Activated T-cell treated with anti-CD3 and anti-CD28 coated beads for 1 hour (primary cell): Measurements from ENCODE around the gene ELK1.
"Not testable (repeated sequence)": the region's sequence is repeated elsewhere in the genome, so short reads cannot be mapped to it uniquely, and the experiment has no call there.

Experiments used
- DNase-seq: peaks from one replicate; pipeline ENCODE4 v3.0.0-alpha.2; 2020; ENCODE audit warnings: low read depth

The ELK1 gene, protein sequence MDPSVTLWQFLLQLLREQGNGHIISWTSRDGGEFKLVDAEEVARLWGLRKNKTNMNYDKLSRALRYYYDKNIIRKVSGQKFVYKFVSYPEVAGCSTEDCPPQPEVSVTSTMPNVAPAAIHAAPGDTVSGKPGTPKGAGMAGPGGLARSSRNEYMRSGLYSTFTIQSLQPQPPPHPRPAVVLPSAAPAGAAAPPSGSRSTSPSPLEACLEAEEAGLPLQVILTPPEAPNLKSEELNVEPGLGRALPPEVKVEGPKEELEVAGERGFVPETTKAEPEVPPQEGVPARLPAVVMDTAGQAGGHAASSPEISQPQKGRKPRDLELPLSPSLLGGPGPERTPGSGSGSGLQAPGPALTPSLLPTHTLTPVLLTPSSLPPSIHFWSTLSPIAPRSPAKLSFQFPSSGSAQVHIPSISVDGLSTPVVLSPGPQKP

DNA sequence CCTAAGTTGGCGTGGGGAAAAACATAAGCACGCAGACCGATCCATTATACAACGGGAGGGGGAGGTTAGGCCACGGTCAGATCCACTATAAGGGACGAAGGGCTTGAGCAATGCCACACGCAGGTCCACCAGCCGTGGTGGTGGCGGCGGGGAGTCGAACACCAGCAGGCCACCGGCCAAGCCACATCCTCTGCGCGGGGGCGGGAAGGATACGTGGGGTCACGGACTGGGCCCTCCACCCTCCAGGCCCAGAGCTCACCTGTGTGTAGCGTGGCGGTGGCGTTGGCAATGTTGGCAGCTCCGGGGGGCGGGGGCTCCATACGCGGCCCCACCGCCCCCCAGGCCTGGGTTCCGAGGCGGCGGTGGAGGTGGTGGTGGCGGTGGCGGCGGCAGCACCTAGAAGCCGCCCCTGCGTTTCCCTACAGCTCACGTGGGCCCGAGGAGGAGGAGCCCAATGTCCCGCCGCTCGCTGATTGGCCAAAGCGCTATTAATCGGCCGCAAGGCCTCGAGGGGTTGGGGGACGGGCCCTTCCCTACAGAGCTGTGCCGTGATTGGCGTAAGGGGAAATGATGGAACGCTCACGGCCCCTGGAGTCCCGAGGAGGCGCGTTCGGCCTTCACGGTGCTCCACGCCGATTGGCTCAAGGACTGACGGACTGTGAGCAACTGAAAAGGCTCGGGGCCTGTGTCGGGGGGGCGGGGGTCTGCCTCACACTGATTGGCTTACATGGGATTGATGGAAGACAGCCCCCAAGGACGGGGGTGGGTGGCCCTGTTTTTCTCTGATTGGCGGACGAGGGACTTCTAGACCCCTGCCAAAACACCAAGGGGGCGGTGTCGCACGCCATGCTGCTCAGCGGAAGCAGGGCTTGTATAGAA lies at the start of gene ELK1:
Gene ELK1, minus strand, starts transcription at position 400 of the 879 bp plus-strand sequence. CDS start 9,122 bp downstream, outside the sequence.
- peak; percentile 73 for DNase-seq

DNA sequence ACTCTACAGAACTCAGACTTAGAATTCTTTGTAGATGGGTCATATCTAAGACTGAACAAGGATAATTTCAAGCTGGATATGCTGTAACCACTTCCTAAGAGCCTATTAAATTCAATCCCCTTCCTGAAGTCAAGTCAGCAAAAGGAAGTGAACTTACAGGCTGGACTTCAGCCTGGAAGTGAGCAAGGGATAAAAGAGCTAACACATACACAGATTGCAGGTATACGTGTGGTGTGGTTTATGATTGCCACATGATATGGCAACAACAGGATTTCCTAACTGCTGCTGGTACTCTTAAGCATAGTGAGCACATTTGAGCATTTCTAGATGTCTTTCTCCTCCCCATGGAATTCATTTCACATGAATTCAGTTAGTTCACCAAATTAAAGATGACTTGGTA lies 46.8 kb upstream of the ELK1 start:
- no peak for DNase-seq

DNA sequence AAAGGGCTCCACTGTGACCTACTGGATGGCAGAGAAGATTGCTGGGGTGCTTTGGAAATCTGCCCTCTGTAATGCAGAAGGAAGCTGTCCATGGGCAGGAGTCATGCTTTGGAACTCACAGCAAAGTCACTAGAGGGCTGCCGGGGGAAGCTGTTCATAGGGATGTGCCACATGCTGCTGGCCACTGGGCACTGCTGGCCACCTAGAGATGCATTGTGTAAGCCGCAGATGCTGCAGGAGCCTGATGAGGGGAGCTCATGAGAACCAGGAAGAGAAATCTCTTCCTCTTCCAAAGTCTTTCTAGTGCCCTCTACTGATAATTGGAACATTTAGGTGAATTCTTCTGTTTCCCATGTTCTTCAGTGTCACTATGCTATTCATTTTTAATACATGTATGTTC lies 39.8 kb upstream of the ELK1 start:
- DNase-seq, result no peak

DNA sequence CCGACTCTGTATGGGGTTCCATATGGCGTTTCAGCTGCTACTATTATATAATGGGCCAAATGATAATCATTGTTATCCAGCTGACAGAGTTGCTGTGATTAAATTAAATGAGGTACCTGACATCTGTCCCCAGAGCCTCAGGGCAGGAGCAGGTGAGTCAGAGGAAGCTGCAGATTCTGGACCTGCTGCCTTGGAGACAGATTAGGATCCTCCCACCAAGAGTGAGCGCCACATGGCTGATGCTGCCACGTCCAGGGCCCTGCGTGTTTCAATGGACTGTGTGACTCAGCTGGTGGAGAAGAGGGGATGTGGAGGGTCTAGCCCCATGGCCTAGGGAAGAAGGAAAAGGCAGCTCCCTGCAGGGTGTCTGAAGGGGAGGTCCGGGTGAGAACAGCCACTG lies 36.9 kb upstream of the ELK1 start:
- no peak for DNase-seq

DNA sequence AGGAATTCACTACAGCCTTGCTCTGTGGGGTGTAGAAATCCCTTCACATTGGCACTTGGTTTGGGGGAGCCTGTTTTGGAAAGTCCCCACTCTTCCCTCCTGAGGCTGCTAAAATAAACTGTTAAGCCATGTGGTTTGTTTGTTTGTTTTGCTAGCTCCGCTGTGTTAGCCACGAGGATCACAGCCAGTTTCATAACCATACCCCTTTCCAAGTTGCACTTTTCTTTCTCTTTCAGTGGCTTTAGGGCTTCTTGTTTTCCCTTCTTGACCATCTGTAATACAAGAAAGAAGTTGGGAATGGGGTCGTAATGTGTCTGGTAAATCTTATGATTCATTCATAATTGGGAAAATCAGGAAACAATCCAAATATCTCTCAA lies 33.5 kb upstream of the ELK1 start:
- no peak for DNase-seq

DNA sequence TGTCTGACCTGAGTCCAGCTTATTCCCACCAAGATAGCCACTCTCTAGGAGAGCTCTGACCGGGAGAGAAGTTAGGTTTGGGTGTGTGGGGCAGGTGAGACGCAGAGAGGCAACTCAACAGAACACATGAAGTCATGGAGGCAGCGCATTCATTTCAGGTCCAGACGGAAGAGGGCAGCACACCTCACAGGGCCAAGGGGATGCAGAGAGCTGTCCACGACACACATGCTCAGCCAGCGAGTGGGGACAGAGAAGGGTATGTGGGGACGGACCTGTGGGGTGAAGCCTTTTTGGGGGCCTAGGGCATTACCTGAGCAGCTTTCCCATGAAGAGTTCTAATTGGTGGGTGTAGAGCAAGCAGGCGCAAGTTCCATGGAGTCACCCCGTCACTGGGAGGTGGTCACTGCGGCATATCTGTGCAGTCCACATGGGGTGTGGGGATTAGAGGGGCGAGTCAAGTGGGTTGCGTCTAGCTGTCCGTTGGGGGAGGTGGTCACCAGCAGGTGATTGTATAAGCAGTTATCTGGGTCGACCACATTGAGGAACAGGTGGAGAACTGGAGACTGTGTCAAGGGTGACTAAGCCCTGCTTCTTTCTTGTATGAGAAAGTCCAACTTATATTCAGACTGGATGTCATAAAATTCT lies 32.9 kb upstream of the ELK1 start:
- no peak for DNase-seq

DNA sequence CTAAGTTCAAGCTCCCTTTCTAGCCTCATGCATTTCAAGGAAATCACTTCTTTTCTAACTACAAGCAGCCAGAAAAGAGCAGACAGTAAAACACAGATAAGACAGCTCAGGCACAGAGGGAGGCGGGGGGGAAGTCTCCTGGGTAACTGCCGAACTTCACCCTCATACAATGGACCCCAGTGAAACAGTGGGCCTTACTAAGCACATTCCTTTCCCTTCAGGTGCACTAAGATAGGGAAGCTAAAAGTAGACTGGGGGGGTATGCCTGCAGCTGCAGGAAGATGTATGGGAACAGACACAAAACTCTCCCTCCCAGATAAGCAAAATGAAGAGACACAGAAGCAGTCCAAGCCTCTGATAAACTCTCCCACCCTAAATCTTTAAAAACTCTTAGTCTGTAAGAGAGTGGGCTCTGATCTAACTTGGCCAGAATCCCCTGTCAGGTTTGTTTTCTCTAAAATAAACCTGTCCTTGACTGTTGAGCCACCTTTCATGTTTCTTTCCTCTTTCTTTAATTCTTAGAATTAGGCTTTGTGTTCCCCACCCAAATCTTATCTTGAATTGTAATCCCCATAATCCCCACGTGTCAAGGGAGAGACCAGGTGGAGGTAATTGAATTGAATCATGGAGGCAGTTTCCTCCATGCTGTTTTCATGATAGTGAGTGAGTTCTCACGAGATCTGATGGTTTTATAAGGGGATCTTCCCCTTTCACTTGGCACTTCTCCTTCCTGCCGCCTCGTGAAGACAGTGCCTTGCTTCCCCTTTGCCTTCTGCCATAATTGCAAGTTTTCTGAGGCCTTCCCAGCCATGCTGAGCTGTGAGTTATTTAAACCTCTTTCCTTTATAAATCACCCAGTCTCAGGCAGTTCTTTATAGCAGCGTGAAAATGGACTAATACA lies 25.8 kb upstream of the ELK1 start:
- not testable (repeated sequence) for DNase-seq

DNA sequence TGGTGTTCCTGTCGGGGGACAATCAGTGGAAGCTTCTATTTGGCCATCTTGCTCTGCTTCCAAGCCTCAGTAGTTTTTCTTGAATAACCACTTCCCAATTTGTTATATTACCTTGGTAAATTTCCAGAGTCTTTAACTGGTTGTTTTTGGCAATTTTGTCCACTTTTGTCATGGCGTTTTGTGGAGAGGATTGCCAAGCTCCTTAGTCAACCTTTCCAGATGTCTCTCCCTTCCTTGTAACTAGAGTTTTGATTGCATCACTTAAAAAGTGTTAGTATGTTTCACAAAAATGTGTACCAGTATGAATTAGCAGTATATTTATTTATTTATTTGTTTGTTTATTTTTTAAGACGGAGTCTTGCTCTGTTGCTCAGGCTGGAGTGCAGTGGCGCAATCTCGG lies 24.4 kb upstream of the ELK1 start:
- DNase-seq, result no peak

DNA sequence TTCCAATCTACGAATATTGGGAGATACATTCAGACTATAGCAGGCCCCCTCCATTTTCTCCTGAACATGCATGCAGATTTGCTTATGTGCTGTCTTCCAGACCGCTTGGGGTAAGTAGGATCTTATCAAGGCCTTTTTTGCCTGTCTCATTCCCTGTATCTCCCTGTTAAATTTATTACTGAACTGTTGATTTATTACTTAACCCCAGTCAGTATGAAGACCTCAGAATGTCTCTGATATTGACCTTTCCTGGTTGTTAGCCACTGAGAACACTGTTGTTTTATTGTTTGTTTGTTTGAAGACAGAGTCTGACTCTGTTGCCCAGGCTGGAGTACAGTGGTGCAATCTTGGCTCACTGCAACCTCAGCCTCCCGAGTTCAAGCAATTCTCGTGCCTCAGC lies 15.4 kb upstream of the ELK1 start:
- DNase-seq, result not testable (repeated sequence)

DNA sequence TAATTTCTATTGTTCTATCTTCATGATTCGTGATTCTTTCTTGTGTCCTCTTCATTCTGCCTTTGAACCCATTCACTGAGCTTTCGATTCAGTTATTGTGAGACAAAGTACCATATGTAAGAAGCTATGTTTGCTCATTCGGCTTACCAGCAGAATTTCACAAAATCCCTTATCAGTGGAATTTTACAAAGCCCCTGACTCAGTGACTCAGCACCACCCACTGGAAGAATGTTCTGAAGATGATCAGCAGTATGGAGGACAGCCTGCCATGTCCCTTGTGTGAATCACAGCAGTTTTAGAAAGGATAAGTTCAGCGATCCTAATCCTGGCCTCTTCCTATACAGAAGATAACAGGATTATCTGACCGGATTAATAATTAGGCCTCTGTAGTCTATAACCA lies 14.4 kb upstream of the ELK1 start:
- no peak for DNase-seq

DNA sequence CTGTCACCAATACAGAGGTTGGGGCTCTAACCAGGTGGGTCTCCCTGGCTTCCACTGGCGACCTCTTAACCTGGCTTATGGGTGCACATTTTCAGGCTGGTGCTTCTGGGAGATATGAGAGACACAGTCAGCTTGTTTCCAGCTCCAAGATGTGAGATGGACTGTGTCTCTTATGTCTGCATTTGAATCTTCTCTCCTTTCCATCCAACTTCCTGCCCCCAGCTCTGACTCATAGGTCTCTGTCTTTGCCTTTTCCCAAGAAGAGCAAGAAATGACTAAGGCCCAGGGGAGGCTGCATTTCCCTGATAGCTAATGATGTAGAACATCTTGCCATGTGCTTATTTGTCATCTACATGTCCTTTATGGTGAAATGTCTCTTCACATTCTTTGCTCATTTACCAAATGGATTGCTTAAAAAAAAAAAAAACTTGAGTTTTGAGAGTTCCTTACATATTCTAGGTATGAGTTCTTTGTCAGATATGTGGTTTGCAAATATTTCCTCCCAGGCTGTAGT lies 11.8 kb upstream of the ELK1 start:
- DNase-seq, result no peak

DNA sequence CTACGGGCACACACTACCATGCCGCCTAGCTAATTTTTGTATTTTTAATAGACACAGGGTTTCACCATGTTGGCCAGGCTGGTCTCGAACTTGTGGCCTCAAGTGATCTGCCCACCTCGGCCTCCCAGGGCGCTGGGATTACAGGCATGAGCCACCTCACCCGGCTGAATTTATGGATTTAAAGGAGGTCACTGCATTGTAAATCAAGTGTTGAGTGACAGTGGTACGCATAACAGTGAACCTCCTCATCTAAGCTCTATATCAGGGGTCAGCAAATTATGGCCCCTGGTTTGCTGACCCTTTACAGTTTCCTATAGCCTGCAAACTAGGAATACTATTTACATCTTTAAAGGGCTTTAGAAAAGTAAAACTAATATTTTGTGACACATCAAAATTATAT lies 11.2 kb upstream of the ELK1 start:
- no peak for DNase-seq

DNA sequence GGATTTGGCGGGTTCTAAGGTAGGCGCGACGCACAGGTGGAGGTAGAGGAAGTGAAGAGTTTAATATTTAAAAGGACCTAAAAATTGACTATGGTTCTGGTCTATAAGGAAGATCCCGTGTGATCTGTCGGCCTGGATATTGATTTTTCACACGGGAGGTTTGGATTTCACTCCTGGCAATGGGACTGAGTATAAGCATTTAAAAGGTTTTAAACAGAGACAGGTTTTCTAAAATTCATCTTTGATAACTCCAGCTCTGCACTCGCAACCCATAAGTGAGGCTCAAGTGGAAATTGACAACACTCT lies 9.0 kb upstream of the ELK1 start:
- DNase-seq, result no peak

DNA sequence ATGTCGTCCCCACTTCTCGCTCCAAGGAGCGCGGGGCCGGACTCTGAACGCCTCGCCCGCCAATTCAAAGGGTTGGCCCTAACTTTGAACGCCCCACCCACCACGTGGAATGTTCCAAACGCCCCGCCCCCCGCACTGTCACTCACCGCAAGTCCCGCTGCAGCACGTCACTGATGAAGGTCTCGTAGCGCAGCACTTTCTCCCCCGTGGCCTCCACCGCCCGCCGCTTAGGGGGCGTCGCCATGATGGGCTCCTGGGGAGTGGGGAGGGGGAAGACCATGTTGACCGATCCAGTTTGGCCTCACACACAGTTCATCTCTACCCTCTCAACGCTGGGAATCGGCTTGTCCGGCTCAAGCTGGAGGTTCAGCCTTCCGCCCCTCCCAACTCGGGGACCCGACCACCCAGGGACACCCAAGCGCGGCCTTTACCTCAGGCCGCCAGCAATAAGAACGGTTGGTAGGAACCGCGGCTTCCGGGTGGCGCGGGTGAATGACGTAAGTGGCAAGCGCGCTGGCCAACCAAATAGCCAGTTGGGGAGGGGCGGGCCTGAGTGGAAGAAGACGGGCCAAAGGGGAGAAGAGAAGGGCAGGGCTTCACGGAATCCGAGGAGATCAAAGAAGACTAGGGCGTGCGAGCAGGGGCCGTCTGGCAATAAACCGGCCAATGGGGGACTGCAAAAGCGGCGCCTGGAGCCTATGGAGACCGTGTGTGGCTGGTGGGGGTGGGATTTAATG lies 8.5 kb upstream of the ELK1 start, which contains the start of gene UXT:
Gene UXT, minus strand, starts transcription at position 497 of the 737 bp plus-strand sequence. Its CDS starts 253 bp downstream, at position 244.
- DNase-seq, result peak; percentile 80

DNA sequence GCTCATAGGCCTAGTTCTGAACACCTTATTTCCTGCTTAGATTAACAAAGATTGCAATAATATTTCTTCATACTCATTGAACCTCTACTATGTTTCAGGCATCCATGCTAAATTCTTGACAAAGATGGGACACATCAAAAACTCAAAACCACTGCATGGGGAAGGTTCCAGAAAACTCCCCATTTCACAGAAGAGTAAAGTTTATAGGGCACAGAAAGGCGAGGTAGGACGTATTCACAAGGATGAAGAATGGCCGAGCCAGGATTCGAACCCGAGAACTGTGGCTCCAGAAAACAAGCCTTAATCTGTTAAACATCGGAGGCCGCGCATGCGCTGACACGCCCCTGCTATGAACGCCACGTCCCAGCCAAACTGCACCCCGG lies 7.9 kb upstream of the ELK1 start:
- DNase-seq, result no peak

DNA sequence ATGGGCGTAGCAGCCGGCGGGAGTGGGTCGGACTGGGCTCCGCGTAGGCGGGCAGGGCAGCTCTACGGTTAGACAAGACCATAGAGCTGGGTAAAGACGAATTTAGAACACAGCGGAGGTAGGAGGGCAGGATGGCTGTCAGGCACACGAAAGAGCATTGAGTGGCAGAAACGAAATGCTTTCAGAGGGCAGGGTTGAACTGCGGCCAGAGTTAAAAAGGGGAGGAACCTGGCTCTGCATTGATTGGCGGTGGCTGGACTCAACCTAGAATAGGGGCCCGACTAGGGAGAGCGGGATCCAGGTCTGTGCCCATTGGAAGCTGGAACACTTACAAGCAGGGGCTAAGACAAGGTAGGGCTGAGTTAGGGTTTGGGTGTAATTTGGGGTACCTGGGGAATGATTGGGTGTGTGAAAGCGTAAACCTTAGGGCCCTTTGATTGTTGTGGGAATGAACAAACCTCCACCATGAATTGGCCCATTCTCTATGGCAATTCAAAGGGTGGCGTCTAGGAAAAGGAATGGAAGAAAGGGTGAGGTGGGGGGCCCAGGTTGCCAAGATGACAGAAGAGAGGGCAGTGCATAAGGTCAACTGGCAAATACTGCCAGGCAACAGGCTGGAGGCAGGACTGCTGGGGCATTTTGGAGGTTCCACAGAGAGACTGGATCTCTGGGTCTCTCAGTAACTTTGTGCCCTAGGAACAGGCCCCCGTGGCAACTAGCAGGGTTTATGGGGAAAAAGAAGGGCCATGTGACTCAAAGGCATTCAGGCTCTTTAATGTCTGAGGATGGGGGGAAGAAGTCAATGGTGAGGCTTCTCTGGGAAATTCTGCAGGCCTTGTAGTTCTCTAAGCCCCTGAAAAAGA lies 911 bp upstream of the ELK1 start:
- DNase-seq, result no peak

DNA sequence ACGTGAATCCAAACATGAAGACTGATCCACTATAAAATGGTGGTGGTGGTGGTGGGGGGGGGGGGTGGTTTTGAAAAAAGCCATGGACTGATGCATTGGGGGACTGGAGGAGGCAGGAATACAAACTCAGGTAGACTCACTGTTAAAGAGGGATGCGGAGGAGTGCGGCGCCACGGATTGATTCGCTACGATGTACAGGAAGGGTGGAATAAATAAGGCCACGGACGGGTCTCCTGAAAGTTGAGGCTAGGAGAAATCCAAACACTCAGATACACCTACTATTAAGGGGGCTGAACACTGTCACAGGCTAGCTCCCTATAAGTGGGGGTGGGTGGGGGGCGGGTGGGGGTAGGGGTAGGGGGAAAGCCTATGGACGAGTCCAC lies 591 bp downstream of the ELK1 start:
- DNase-seq, result no peak

DNA sequence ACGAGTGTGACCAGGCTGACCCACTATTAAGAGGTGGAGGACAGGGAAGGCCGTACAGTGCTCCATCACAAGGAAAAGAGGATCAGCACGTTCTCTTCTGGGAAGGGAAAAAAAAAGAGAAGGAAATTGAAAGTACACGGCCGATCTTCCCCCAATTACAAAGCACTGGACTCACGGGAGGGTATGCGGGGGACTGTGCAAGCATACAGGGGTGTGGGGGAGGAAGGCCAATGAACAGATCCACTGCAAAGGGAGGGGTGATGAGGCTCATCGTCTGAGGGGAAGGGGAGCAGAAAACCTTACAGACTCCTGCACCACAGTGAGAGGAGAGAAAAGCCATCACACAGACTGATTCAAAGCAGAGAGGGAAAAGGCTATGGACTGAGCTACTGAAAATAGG lies 1.1 kb downstream of the ELK1 start:
- DNase-seq, result no peak

DNA sequence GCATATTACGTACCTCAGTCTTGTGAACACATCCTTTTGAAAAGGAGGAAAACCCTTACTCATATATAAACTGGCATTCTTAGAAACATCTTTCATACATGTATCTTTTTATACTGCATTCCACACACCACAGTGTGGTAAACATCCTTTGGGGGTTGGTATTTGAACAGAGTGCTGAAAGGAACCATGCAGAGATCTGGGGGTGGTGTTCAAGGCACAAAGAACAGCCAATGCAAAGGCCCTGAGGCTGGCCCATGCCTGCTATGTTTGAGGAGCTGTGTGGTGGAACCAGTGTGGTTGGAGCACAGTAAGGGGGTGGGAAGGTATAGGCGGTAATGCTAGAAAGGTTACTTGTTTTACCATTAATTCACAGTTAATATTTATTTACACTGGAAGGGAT lies 2.0 kb downstream of the ELK1 start:
- DNase-seq, result no peak

DNA sequence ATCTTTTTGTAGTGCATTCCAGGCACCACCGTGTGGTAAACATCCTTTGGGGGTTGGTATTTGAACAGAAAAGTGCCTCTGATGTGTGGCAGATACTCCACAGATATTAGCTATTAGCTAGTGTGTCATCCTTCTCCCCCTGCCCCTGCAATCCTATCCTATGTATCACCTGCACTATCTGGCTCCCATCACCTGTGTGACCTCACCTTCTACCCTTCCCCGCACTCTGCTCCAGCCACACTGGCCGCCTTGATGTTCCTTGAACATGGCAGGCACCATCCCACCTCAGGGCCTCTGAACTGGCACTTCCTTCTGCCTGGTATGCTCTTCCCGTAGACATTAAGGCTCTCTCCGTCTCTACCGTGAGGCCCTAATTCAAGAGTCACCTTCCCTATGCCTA lies 3.7 kb downstream of the ELK1 start:
- DNase-seq, result no peak
